C1 segment of cervical spinal cord (tissue), 14 donors: ENCODE results near the gene IGFBP6.

Source experiments
- DNase-seq, 14 donors: peaks; one replicate each; lab custom pipeline; 2025; lab: John Stamatoyannopoulos, UW

IGFBP6 gene

DNA sequence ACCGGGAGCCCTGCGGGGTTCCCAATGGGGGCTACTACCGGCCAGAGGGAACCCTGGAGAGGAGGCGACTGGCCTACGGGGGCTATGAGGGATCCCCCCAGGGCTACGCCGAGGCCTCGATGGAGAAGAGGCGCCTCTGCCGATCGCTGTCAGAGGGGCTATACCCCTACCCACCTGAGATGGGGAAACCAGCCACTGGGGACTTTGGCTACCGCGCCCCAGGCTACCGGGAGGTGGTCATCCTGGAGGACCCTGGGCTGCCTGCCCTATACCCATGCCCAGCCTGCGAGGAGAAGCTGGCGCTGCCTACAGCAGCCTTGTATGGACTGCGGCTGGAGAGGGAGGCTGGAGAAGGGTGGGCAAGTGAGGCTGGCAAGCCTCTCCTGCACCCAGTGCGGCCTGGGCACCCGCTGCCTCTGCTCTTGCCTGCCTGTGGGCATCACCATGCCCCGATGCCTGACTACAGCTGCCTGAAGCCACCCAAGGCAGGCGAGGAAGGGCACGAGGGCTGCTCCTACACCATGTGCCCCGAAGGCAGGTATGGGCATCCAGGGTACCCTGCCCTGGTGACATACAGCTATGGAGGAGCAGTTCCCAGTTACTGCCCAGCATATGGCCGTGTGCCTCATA, 37.9 kb upstream of the IGFBP6 start:
- DNase-seq, result no peak

DNA sequence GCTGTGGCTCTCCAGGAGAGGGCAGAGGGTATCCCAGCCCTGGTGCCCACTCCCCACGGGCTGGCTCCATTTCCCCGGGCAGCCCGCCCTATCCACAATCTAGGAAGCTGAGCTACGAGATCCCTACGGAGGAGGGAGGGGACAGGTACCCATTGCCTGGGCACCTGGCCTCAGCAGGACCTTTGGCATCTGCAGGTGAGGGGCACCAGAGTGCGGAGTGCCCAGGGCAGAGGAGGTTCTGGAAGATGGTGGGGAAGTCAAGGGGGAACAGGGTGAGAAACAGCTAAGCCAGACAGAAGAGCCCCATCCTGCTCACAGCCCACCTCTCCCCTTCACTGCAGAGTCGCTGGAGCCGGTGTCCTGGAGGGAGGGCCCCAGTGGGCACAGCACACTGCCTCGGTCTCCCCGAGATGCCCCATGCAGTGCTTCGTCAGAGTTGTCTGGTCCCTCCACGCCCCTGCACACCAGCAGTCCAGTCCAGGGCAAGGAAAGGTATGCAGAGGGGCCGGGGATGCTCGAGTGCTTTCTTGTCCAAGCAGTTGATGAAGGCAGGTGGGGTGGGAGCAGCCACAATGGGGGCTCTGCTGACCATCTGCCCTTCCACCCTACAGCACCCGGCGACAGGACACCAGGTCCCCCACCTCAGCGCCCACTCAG, 37.3 kb upstream of the IGFBP6 start:
- no peak for DNase-seq

DNA sequence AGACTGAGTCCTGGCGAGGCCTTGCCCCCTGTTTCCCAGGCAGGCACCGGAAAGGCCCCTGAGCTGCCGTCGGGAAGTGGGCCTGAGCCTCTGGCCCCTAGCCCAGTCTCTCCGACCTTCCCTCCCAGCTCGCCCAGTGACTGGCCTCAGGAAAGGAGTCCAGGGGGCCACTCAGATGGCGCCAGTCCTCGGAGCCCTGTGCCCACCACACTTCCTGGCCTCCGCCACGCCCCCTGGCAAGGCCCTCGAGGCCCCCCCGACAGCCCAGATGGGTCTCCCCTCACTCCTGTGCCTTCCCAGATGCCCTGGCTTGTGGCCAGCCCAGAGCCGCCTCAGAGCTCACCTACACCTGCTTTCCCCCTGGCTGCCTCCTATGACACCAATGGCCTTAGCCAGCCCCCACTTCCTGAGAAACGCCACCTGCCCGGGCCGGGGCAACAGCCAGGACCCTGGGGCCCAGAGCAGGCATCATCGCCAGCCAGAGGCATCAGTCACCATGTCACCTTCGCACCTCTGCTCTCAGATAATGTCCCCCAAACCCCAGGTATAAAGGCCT, 36.7 kb upstream of the IGFBP6 start:
- DNase-seq, result no peak

DNA sequence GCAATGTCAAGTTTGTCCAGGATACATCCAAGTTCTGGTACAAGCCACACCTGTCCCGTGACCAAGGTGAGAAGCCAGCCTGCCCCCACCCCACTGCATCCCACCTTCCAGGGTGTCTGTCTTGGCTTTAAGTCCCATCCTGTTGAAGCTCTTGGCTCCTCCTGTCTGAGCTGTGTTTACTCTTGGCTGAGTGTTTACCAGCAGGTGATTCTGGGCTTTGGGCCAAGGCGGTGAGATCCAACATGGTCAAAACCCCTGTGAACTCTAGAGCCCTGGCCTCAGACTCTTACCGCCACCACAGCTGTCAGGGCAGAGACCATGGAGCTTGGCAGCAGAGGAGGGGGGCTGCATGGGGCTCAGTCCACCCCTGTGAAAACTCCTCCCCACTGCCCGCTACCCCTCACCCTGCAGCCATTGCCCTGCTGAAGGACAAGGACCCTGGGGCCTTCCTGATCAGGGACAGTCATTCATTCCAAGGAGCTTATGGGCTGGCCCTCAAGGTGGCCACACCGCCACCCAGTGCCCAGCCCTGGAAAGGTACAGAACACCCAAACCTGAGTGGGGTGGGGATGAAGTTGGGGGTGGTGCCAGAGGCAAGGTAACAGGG, 36.0 kb upstream of the IGFBP6 start:
- peak in 1 of 14 donors; percentile 40 for DNase-seq

DNA sequence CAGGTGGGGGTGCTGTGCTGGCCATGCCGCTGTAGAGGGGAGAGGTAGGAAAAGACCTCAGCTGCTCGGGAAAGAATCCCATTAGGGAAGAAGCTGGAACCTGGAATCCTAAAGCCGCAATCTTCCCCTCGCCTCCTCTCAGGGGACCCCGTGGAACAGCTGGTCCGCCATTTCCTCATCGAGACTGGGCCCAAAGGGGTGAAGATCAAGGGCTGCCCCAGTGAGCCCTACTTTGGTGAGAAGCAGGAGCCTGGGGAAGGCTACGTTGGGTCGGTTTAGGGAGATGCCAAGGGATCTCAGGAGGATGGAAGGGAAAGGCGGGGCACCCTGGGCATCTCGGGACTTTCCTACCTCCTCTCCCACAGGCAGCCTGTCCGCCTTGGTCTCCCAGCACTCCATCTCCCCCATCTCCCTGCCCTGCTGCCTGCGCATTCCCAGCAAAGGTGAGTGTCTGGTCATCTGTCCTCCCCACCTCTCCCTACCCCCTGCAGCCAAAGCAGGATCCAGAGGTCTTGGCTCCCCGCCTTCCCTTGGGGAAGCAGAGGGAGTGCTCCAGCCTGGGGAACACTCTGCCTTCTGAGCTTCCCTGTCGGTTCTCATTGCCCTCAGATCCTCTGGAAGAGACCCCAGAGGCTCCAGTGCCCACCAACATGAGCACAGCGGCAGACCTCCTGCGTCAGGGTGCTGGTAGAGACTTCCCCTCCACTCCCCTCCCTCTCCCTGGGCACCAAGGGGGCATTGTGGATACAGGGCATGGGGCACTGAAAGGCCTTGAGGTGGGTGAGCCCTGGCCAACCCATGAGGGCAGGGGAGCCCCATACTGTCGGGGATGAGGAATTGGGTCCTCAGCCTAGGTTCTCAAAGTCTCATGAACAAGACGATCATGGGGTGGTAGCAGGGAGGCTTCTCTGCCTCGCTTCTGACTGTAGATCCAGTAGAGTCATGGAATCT, 35.2 kb upstream of the IGFBP6 start:
- DNase-seq, result no peak

DNA sequence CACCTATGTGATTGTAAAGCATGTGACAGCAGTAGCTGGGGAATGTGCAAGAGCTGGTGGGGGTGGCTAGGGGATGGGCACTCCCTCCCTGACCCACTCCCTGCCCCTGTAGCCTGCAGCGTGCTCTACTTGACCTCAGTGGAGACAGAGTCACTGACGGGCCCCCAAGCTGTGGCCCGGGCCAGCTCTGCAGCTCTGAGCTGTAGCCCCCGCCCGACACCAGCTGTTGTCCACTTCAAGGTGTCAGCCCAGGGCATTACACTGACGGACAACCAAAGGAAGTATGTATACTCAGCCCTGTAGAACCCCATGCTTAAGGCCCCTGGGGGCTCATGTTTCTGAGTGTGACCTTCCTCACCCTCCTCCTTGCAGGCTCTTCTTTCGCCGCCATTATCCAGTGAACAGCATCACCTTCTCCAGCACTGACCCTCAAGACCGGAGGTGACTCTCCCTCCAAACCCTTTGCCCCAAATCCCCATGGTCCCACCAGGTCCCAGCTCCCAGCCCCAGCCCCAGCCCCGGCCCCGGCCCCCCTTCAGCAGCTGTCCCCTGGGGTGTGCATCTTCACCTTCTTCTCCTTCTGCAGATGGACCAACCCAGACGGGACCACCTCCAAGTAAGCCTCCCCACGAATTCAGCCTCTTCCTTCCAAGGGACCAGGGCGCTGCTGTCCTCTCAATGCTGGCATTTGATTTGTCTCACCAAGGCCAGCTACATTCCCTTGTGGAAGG, 34.3 kb upstream of the IGFBP6 start:
- no peak for DNase-seq

DNA sequence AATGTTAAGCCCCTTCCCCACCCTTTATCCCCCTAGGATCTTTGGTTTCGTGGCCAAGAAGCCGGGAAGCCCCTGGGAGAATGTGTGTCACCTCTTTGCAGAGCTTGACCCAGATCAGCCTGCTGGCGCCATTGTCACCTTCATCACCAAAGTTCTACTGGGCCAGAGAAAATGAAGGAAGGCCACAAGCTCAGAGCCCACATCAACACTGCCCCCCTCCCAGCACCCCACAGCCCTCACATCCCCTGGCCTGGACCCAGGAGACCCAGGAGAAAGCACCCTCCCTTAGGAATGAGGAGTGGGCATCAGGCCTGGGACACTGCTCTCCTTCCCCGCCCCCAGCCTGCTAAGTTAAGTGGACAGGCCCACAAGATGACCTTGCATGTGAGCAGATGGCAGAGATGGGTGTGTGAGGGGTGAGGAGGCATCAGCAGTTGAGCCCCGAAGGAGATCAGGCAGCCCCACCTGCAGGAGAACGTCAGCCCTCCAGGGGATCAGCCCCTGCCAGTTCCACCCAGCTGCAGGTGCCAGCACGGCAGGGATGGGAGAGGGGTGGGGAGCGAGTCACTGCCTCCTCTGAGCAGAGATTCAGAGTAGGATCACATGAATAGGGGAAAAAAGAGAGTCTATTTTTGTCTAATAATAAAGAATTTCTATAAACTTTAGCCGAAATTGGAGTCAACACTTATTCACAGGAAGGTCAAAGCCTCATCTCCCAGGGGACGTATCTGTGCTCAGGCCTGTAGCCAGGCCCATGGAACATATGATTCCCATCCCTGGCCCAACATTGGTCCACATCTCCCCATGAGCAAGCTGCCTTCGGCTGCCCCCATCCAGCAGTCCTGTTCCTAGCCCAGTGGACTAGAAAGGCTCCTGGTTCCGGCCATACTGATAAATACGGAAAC, 33.5 kb upstream of the IGFBP6 start:
- DNase-seq, result no peak

DNA sequence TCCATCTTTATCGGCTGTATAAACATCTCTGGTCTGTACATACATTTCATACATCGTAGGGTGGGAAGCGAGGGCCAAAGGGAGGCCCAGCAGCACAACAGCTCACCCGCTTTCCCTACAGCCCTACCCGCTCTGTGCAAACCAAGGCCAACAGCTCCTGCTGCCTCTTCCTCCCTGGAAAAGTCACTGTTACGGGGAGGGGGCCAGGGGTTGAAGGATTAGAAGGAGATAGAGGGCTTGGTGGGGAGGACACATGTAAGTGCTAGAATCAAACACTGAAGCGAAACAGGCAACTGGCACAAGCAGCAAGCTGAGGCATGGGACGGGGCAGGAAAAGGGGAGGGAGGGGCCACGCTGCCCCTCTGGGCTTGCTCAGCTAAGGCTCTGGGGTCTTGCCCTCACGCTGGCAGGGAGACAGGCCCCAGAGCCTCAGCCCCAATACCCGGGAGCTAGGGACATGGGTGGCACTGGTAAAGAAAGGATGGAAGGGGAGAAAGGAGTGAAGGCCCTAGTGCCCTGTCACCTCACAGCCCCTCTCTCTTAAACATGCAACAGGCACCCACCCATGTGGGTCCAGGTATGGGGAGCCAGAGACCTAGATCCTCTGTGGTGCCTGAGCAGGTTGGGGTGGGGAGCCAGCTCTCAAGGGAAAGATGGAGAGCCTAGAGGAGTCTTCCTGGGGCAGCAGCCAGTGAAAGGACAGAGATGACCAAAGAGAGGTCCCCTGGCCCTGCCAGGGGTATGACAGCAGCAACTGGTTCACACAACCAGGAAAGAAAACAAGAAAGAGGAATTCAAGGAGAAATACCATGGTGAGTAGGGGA, 32.6 kb upstream of the IGFBP6 start:
- no peak for DNase-seq

DNA sequence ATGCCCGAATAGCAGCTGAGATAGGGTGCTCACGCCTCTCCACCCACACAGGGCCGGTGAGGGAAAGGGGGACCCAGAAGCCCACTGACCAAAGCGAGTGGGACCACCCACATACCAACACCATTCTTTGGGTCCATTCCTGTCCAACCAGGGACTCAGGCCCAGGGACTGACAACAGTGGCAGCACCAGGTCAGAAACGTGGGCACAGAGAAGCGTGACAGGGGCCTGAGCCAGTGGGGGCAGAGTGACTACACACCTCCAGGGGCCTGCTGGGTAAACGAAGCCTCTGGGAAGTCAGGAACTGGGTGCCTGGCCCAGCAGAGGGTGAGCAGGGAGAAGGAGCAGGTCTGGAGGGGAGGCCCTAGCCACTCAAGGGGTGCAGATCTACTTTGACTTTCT, 32.0 kb upstream of the IGFBP6 start:
- no peak for DNase-seq

DNA sequence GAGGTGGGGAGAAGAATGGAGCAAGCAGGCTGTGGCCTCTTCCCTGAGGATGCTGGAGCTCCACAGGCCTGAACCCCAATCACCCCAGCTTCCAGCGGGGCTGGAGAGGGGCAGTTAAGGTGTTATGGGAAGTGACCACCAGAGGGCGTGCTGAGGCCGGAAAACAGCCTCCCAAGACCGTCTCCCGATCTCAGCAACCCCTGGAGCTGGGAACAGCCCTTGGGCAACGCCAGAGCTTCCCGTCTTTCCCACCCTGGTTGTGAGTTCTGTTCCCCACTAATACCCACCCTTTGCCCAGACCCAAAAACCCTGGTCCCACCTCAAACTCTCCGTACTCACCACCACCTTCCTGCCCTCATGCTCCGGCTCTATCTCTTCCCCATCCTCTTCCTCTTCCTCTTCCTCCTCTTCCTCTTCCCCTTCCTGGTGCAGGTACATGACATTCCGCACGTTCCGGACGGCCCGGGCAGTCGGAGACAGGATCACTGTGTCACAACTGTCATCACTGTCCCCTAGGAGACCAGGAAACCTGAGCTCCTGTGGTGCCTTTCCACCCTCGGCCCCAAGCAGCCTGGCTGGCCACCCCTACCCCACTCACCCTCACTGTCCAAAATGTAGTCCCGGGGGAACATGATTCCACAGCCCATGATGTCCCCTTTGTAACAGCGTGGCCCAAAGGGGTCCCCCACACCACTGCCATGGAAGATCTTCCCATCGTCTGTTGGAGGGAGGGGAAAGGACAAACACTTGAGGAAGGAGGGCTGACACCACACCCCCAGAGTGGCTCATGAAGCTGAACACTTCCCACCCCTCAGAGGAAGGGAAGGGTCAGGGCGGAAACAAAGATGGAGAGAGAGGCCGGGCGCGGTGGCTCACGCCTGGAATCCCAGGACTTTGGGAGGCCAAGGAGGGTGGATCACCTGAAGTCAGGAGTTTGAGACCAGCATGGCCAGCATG, 31.2 kb upstream of the IGFBP6 start:
- peak in 10 of 14 donors; percentile 27 to 74 (median 52) for DNase-seq

DNA sequence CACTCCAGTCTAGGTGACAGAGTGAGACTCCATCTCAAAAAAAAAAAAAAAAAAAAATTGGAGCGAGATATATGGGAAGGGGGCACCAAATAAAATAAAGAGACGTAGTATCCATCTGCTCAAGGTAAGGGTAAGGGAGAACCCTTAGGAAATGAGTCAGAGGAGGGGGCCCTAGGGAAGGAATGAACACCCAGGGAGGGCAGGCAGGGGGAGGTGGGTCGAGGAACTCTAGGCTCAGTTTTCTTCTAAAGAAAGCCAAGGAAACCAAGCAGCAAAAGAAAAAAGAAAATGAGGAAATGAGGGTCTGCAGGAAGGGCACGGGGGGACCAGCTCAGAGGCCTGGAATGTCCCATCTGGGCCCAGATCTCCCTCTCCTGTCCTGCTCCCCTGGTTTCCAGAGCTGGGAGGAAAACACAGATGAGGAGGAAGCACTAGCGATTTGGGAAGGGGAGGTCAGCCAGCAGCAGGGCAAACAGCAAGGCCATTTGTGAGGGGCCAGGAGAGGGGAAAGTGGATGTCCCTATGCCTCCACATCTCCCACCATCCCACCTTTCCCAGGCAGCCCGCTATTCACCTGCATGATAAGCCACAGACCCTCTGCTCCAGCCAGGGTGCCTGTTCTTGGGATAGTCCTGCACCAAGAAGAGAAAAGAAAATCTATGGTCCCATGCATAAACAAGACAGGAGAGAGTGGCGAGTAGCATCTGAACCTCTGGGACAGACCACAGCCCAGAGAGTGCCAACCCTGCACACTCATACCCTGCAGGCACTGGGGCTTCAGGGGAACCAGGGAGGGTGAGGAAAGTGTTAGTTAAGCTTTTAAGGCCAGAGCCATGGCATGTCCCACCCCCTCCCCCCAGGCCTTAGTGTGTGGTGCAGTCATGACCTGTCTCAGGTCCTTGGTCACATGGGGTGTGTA, 30.1 kb upstream of the IGFBP6 start:
- DNase-seq, result no peak

DNA sequence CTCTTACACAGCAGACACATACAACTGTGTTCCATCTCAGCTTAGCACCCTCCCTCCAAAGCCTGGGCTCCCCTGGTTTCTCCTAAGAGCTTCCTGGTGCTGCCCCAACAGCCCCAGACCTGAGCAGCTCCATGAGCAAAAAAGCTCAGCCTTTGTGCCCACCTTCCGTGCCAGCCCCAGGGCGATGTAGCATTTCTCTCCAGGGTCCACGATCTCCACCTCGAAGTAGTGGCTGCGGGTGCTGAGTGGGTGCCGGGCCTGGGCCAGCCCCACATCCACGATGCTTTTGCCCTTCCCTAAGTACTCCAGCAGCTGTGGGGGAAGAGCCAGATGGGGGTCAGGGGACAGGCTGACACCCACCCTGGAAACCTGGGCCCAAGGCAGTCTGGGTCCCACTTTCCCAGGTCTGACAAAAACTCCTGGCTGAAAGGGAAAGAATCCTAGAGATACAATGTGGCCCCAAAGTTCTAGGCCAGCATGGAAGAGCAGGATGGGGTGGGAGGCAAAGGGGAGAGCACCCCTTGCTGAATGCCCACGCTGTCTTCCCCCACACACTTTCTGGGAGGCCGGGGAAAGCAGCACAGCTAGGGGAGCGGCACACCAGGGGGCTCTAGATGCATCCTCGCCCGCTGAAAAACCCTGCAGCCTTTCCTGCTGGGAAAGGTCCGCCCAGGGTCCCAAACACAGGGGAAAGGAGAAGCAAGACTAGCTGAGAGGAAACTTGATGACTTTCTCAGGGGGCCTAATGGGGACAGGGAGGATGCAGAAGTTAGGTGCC, 29.3 kb upstream of the IGFBP6 start:
- no peak for DNase-seq

DNA sequence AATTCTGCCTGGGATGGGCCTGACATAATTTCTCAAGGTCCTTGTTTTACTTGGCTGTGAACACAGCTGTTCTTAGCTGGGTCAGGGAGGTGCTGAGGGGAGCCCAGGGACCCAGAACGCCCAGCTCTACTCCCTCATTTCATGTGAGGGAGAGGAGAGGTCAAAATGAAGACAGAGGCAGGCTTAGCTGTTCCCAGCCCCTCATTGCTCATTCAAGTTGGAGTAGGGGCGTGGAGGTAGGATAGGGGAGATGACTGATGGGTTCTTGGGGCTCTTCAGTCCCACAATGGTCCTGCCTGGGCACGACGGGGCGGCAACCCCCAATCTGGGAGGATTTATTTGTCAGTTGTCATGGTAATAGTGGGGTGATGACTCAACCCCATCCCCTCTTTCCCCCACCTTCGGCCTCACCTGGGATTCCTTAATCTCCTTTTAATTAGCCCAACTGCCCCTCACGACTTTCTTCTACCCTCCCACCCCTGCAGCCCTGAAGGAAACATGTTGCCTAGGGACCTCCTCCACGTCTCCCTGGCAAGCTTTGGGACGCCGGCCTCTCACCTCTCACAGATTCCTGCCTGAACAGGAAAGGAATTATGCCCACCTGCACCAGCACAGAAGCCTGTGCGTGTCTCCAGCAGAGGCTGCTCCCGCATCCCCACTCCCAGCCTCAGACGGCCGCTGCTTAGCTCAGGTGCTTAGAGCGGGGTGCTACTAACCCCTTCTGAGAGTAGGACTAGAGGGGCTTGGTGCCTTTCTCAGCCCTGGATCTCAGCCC, 28.5 kb upstream of the IGFBP6 start:
- DNase-seq, result no peak

DNA sequence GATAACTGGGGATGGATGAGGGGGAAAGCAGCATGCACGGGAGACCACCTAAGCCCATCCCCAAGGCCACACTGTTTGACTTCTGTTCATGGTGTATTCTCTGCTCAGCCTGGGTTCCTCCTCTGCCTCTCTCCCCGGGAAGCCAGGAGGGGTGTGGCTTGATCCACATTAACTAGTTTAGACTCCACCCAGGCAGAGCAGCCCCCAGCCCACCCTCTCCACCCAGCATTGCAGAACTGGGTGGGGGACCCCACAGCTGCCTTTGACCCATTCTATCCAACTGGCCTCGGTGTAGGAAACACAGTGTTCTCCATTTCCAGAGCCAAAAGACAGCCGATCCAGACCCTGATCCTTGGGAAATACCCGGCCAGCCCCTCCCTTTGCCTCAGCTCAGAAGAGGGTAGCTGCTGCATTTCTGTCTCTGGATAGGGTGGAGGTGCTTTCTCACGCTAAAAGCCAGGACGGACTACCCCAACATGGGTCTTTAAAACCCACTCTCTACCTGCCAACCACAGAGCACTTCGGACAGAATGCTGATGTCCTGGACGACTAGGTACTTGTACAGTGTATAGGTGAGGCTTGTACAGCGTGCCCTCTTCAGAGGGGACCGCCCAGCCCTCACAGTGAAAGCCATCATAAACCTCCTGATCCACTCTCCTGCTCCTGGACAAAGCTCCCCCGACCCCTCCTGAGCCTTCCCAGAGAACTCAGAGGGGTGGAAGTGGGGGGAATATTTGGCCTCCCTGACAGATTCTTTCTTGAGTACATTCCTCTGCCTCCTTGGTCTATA, 27.7 kb upstream of the IGFBP6 start:
- DNase-seq, result no peak
